Posterior vena cava (tissue), 2 donors: Measurements from ENCODE around the gene PHACTR1. TPM values are rescaled to one million over a fixed set of nuclear protein-coding genes. Genes with fewer than 3 reads are reported as not detected.

ENCODE experiments used
- DNase-seq: peaks from one replicate; pipeline ENCODE4 v3.0.0-alpha.2; 2020; ENCODE audit warnings: low spot score
- intact Hi-C, 2 donors: fragments of 100-400 bp; cut with DNase I; formaldehyde crosslinking; loops; one replicate each; pipeline versions ENCODE4 v1.14.1 to v1.14.2; 2022 to 2023
- total RNA-seq, 2 donors: library from RNA; stranded (reverse); fragmentation: NEBNext Ultra II Directional; extraction: Animal tissue kit (Norgen Biotek cat#: 25700); gene quantifications; one replicate each; pipeline ENCODE4 v1.2.1, GENCODE V29; 2021
- donor health status: DM: yes; HTN: yes; CAD: no.
- donor health status: DM: yes; HTN: yes; CAD: no.

Gene PHACTR1
- total RNA-seq, 2 donors from 2014 or later, result 6.6 to 9.0 TPM

DNA sequence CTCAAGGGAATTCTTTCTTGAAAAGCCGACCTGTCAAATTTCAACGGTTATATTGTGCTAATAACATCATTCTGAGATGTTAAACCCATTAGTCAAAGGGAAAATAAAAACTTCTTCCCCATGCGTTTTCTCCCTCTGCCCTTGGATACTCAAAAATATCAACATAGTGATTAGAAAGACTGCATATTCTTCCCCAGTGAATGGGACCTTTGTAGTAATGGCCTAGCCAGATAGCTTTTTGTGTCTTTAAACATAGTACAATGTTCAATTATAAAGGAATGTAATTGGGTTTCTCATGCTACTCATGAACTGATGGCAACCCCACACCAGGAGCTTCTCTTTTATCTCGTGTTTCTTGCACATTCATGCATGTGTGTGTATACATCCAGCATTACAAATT is 69.4 kb downstream of the PHACTR1 start:
- no peak for DNase-seq
- intact Hi-C loops, result no loop called here

DNA sequence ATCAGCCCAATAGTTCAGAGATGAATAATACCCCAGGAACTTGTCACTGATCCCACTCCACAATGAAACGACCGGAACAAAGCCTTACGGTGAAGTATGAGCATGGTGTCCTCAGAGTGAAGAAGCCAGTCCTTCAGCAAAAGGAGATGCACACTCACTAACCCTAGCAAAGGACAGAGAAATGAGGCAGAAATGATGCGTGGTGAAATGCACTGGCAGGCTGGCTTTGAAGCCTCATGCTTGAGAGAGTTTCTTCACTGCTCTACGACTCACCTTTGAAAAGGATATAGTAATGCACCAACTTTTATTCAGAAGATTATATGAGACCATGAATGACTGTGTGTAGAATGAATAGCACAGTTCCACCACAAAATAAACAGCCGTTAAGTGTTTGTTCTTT is 74.8 kb downstream of the PHACTR1 start:
- no peak for DNase-seq
- intact Hi-C loops, result no loop called here

DNA sequence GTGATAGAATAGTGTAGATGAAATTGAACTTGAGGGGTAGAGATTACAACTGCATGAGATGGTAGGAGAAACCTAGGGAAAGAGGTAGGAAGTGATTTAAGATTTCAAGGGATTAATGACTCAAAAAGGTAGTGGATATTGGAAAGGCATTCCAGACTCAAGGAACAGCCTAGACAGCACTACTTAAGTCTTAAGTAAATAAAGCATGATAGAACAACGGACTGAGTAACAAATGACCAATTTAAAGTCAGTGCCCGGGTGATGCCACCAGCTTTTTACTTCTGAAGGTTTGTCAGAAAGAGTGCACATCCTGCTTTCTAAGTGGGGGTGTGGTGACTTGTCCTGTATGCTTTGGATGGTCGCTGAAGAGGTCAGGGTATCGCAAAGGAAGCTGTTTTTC is 81.8 kb downstream of the PHACTR1 start:
- DNase-seq, result no peak
- intact Hi-C loops, result no loop called here

DNA sequence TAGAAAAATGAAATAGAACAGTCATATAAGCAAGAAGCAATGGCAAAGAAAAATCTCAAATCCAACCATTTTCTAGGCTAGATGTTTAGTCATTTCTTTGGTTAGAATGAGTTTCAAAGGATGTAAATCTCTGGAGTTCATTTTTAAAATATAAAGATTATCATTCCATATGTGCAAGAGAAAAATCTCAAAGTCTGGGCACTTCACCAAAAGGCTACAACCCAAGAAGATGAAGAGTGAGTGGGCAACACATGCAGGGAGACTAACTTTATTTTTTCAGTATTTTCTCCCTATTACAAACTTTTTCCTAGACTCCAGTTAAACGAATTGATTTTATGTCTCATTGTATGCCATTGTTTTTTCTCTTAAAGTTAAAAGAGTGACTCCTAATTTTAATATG is 83.6 kb downstream of the PHACTR1 start:
- no peak for DNase-seq
- intact Hi-C loops, result no loop called here

DNA sequence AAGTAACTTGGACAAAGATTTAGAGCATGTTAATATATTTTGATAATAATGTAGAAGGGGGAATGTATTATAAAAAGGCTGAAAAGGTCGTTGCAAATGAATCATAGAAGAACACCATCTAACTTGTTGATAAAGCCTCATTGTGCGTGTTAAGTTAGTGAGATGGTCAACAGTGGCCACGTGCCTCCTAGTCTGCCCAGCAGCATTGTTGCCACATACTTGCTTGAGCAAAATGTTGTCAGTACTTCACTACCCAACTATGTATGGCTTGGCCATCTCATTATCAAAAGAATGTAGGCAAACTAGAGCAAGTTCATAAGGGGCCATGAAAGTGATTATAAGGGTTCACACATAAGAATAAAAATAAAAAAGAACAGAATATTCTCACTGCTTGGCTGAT is 84.6 kb downstream of the PHACTR1 start:
- no peak for DNase-seq
- intact Hi-C loops, result no loop called here

DNA sequence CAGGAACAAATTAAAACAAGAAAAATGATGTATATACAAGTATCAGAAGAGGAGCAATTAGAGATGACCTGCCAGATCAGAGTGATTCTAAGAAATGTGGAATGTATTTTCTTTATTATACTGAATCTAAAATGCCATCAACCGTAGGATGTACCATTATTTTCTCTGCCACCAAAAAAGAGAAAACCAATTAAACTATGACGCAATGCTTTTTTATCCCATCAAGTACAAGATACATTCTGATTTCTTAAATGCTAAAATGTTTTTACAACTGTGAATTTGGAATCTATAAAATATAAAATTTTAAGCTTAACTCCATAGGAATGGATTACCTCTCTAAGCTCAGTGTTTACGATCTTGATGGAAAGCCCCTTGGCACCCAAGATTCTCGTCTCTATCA is 85.9 kb downstream of the PHACTR1 start:
- DNase-seq, result no peak
- intact Hi-C loops, result no loop called here

DNA sequence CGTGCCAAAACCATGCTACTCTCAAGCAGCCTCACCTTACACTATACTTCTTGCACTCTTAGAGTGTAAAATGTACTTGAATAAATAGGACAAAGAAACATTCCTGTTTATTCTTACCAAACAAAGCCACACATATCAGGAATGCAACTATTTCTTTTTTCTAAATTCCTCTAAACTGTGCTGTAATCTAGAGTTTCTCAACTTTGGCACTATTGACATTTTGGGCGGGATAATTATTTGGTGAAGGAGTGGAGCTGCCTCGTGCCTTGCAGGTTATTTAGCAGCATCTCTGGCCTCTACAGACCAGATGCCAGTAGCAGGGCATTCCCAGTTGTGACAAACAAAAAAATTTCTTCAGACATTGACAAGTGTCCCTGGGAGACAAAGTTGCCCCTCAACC is 86.9 kb downstream of the PHACTR1 start:
- no peak for DNase-seq
- intact Hi-C loops, result no loop called here

DNA sequence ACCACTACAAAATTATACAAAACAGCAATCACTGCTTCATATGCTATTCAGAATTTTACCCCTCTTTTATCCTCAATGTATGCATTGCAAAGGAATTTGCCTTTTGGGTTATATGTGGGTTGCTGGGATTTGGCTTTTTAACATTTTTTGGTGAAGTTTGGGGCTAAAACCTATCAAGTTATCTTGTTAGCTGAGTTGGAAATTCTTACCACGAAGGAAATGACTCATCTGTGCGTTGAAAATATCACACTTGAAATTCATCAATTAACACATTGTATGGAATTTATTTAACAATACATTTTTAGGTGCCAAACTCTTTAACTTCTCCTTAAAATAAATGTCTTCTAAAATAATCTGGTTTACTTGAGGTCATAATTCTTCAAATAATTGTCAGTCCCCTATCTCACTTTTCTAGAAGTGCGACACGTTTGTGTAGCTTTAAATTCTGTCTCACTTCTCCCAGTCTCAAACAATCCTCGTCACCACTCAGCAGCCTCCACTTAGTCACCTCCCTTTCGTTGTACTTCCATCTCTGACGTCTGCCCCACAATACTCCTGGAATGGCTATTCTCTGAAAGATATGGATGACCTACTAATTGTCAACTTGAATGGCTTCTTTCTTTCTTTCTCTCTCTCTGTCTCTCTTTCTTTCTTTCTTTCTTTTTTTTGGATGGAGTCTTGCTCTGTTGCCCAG is 88.5 kb downstream of the PHACTR1 start:
- DNase-seq, result no peak
- intact Hi-C loops, result no loop called here

DNA sequence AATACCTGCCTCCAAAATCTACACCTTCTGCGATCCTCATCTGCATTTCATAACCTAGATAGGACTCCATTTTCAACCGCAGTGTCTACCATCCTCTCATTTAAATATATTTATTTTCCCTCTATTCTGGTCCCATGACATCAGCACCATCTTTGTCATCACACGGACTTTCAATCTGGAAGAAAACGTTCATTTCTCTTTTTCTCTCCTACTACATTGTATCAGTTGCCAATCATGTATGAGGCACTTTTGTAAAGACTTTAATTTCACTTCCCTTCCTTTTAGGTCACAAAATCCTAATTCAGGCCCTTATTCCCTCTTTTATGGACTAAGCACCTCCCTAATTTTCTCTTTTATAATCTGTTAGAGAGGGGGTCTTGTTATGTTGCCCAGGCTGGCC is 89.6 kb downstream of the PHACTR1 start:
- intact Hi-C loops, result no loop called here
- no peak for DNase-seq

DNA sequence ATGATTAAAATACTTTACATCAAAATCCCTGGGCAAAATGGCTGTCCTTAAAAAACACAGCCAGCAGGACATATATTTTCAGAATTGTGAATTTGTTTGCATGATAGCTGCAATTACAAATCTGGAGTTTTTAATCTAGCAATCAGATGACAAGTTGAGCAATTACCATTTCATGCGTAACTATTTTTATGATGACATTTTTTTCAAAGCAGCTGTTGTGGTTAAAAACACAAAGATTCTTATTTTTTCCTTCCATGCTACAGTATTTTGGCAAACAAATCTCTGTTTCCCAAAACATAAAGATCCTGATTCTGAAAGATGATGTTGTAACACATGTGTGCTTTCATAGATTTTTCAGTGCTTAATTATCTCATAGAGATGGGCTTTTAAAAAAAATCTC is 90.2 kb downstream of the PHACTR1 start:
- intact Hi-C loops, result no loop called here
- DNase-seq, result no peak

DNA sequence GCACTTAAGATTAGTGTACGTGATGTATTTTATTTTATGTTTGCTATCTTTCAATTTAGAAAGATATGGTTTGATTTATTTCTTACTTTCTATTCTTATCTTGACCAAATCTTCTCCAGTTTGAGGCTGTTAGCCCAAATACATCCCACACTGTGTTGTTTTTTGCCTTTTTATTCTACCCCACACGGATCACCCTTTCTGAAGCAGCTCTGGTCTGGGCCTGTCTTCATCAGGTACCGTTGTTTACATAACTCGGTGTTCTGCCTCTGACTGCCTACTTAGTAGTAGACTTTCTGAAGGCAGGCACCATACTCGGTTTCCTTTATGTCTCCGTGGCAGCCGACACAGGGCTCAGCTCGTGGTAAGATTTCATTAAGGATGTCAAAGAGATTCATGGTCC is 95.0 kb downstream of the PHACTR1 start:
- intact Hi-C loops, result no loop called here
- no peak for DNase-seq

DNA sequence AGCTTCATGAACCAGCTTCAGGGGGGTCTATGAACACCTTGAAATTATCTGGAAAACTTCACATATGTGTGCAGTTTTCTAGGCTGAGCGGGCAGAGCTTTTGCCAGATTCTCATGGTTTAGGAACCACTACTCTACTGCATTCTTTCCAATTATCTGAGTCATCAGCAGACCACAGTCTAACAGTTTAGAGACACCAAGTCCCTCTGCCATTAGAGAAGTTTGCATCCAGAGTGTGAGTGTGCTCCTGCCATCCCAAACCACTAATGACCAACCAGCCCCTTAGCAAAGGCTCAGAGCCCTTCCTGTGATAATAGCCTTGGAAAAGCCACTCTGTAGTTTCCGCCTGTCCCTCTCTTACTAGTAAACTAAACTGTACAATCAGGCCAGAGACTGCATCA is 96.8 kb downstream of the PHACTR1 start:
- no peak for DNase-seq
- intact Hi-C loops, result no loop called here

DNA sequence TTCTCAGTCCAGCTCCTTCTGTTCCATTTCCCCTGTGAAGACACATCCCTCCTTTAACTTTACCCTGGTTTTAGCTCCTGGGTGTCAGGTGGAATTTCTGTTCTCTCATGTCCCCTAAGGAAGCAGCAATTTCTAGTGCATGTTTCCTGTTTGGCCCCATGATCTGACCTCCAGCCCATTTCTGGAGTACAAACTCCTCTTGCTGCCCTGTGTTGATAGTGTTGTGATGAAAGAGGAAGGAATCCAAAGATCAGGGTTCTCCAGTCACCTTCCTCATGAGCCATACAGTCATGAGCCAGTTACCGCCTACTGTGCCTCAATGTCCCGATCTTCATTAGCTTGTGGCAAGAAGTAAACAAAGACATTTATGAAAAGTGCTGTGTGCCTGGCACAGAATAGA is 97.4 kb downstream of the PHACTR1 start:
- intact Hi-C loops, result no loop called here
- no peak for DNase-seq

DNA sequence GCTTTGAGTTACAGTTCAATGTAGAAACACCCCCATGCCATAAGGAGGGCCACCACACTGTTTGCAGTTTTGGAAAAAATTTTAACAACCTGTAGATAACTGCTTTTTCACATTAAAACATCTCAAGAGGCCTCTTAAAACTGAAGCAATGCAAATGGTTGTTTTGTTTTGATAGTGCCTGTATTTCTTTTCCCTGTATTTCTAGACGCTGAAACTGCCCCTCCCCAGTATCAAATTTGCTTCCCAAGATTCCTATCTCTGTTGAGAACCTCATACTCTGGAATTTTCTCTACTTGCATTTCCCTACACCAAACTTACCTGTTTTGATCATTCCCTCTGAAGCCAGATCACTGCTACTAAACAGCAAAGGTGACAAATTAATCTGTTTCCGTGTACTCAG is 98.5 kb downstream of the PHACTR1 start:
- intact Hi-C loops, result no loop called here

DNA sequence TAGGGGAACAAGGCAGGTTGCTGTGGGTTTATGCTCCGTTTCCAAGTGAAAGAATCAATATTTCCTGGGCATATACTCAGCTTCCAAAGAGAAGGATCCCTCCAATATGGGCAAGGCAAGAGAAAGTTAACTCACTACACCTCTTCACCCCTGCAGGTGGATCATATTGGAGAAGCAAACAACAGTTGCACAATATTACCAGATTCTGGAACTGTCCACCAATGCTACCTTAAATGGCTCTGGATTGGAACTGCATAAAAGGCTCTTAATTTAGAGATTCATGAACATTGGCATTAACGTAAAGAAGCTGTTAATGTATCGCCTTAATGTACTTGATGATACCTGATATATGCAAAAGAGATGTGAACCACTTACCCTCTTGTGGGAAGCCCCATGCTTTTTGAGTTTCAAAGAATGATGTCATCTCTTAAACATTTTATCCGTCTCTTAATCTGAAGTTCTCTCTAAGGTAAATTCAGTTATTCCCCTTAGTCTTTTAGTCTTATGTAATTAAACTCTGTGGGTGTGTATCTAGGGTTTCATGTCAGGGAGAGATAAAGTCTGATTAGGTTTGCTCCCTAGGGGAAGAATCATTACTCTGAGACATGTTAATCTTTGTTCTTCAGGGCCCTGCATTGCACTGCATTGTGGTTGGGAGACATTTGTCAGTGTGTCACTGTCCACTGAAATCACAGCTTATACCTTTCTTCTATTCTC is 99.5 kb downstream of the PHACTR1 start:
- DNase-seq, result no peak
- intact Hi-C loops, result no loop called here

More for the DNA sequence above, 98.5 kb downstream of the PHACTR1 start:
- no peak for DNase-seq

DNA sequence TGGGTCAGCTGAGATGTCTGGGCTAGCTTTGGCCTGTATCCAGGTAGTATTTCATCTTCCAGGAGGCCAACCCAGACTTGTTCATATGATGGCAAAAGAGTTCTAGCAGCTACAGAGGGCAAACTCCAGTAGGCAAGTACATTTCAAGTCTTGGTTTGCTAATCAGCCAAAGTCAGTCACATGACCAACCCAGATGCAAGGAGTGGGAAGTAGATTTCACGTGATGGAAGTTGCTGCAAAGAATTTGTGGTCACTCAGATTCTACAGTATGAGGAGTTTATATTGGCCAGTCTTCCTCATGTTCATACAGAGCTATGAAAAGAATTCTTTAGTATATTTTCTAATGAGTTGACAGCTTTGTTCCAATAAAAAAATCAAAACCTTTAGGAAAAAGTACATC is 101.8 kb downstream of the PHACTR1 start:
- no peak for DNase-seq
- intact Hi-C loops, result no loop called here

DNA sequence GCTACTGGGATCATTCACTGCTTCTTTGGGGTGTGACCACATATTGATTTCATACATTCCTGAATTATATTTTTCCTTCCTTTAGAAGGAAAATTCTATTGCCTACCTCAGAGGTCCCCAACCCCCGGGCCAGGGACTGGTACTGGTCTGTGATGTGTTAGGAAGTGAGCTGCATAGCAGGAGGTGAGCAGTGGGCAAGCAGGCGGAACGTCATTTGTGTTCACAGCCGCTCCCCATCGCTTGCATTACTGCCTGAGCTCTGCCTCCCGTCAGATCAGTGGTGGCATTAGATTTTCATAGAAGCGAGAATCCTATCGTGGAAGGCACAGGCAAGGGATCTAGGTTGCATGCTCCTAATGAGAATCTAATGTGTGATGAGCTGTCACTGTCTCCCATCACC is 107.3 kb downstream of the PHACTR1 start:
- DNase-seq, result no peak
- intact Hi-C loops, result no loop called here

DNA sequence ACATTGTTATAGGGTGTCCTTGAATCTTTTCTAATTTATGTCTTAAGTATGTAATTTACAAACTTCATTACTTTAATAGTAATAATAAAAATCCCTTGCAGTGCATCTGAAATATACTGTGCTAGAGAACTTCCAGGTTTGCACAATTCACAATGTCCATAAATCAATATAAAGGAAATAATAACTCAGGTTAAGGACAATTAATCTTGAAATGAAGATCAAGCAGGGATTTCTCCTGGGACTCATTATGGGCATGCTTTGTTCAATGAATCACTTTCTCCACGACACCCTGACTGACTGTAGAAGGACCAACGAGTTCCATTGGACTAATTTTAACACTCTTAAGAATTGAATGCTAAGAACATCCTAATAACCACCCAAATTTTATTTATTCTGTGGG is 110.0 kb downstream of the PHACTR1 start:
- intact Hi-C loops, result no loop called here
- DNase-seq, result no peak

DNA sequence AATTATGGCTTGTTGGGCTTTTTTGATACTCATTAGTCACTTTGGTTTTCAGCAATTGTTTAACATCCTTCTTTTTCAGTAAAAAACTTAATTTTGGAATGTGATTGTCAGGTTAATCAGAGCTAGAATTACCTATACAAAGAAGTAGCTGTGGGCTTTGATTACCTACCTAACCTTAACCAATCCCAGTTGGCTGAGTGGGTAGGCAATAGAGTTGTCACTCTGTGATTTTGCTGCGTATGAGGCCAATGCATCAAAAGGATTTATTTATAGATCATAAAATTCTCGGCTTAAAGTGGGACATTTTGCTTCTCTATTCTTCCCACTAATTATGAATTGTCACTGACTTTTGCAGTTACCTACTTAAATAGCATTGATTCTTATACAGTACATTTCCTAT is 111.4 kb downstream of the PHACTR1 start:
- intact Hi-C loops, result no loop called here
- DNase-seq, result no peak

DNA sequence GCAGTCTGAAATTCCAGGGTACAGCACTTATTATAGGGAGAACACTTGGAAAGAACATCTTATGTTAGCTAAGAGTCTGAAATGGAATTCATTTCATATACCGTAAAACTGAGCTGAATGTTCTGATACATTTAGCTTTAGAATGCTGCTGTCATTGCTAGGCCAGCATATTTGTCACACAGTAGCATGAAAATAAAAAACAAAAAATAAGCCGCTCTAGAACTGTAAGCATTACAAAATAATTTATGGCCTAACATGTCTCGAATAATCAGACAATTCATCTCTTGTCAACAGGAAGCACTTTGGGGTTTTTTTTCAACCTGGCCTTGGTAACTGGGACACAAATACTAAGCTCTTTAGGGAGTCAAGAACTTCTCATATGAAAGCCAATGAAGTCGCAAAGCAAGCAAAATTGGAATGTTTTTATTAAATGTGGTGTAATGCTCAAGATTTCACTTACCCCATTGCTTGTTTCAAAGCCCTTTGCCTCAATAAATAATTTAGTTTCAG is 115.7 kb downstream of the PHACTR1 start:
- DNase-seq, result no peak

DNA sequence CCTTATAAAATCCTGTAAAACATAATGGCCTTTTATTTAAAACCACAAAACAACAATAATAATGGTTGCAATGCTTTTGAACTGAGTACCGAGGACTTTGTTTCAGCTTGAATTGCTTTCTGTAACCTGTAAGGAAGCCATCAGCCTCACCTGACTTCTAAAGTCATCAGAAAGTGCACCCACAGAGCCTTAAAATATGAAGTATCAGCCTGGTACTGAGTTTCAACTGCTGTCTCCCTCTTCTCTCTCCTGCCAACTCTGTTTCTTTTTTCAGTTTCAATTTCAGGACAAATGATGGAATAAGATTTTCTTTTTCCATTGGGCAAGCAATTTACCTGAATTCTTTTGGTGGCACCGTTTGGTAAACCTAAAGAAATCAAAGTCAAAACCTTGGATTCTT is 119.4 kb downstream of the PHACTR1 start:
- no peak for DNase-seq
- intact Hi-C loops, result no loop called here

More for the DNA sequence above, 115.7 kb downstream of the PHACTR1 start:
- intact Hi-C loops, result no loop called here
